CD4-positive, CD25-positive, alpha-beta regulatory T cell (primary cell): ENCODE results near the gene SMARCC1. TPM values are rescaled to one million over a fixed set of nuclear protein-coding genes. Genes with fewer than 3 reads are reported as not detected.
A peak's percentile ranks its signal among the peaks of the same experiment; 100 is the strongest.
"Not testable (repeated sequence)": the region's sequence is repeated elsewhere in the genome, so short reads cannot be mapped to it uniquely, and the experiment has no call there.

Experiments
- ATAC-seq, 2 donors: fragments of 150-1000 bp; cut with Tn5 transposase; one replicate each; pipeline ENCODE4 v1.10.0; 2021; ENCODE audit warnings: low read depth in 2 of 2, moderate number of reproducible peaks in 2 of 2, moderate library complexity in 1 of 2
- DNase-seq, 3 donors: peaks; one replicate each; pipeline versions ENCODE4 v3.0.0 to v3.0.0-alpha.2; 2012 to 2022; ENCODE audit warnings: mixed read lengths in 1 of 3
- H3K27ac ChIP-seq: one replicate; pipeline ENCODE4 v1.7.0; 2013; ENCODE audit warnings: mild to moderate bottlenecking, low read length; ENCODE audit not compliant: insufficient read depth, poor library complexity, severe bottlenecking
- H3K27me3 ChIP-seq: one replicate; pipeline ENCODE4 v1.7.0; 2013; ENCODE audit warnings: low read length; ENCODE audit not compliant: control insufficient read depth, insufficient read depth
- H3K36me3 ChIP-seq: one replicate; pipeline ENCODE4 v1.7.0; 2013; ENCODE audit warnings: mild to moderate bottlenecking, low read length, moderate library complexity; ENCODE audit not compliant: control insufficient read depth, insufficient read depth
- H3K4me1 ChIP-seq: 2 replicates; pipeline ENCODE4 v1.7.0; 2013; ENCODE audit warnings: mild to moderate bottlenecking, low read length; ENCODE audit not compliant: insufficient read depth, control insufficient read depth, poor library complexity, severe bottlenecking
- H3K4me3 ChIP-seq: one replicate; pipeline ENCODE4 v1.7.0; 2013; ENCODE audit warnings: low read depth, mild to moderate bottlenecking, low read length, moderate library complexity
- H3K9me3 ChIP-seq, 2 experiments: 1 replicate in 1 of 2; 2 replicates in 1 of 2; pipeline ENCODE4 v1.7.0; 2013; ENCODE audit warnings: low read length in 2 of 2, mild to moderate bottlenecking in 1 of 2, moderate library complexity in 1 of 2; ENCODE audit not compliant: control insufficient read depth in 2 of 2
- H3K27ac Mint-ChIP-seq, 3 donors: one replicate each; pipeline ENCODE4 v1.8.0; 2020 to 2022; ENCODE audit warnings: mild to moderate bottlenecking in 3 of 3, mixed read lengths in 3 of 3, moderate library complexity in 2 of 3
- H3K27me3 Mint-ChIP-seq: one replicate; pipeline ENCODE4 v1.8.0; 2022; ENCODE audit warnings: mild to moderate bottlenecking, mixed read lengths
- H3K36me3 Mint-ChIP-seq: one replicate; pipeline ENCODE4 v1.8.0; 2020; ENCODE audit warnings: mixed read lengths
- H3K4me1 Mint-ChIP-seq, 4 donors: one replicate each; pipeline ENCODE4 v1.8.0; 2020 to 2022; ENCODE audit warnings: mixed read lengths in 4 of 4, mild to moderate bottlenecking in 1 of 4
- H3K4me3 Mint-ChIP-seq, 4 donors: one replicate each; pipeline ENCODE4 v1.8.0; 2020 to 2022; ENCODE audit warnings: mild to moderate bottlenecking in 4 of 4, mixed read lengths in 4 of 4, moderate library complexity in 3 of 4
- H3K9me3 Mint-ChIP-seq, 7 donors: one replicate each; pipeline ENCODE4 v1.8.0; 2020 to 2022; ENCODE audit warnings: mixed read lengths in 7 of 7, mild to moderate bottlenecking in 3 of 7, moderate library complexity in 2 of 7
- polyA plus RNA-seq, 4 donors: library from polyadenylated mRNA; unstranded; fragments of 300-500 nt; fragmentation: Illumina TruSeq; gene quantifications; one replicate each; pipeline ENCODE4 v1.2.3, GENCODE V29; 2021
- total RNA-seq: library from RNA; stranded (reverse); gene quantifications from one replicate; pipeline ENCODE4 v1.2.3, GENCODE V29; 2022

Gene SMARCC1
- total and polyA plus RNA-seq, 5 donors from 2014 or later, result 53.2 to 132 (median 56.7) TPM

DNA sequence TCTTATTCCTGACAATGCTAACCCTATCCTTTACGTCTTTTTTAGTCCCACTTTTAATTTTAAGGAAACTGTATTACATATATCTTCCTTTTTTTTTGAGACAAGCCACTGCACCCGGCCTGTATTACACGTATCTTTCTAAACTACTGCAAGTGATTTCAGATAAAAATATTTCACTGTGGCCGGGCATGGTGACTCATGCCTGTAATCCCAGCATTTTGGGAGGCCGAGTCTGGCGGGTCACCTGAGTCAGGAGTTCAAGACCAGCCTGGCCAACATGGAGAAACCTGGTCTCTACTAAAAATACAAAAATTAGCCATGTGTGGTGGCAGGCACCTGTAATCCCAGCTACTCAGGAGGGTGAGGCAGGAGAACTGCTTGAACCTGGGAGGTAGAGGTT lies 38.3 kb downstream of the SMARCC1 start:
- H3K4me1 ChIP-seq, H3K27me3 Mint-ChIP-seq, H3K4me3 Mint-ChIP-seq, H3K9me3 Mint-ChIP-seq, H3K27ac ChIP-seq, H3K27me3 ChIP-seq, ATAC-seq, H3K9me3 ChIP-seq, DNase-seq, H3K4me3 ChIP-seq: not testable (repeated sequence)
- Mint-ChIP-seq H3K36me3 (peaks cover 12% of the 10 kb centered on the region), H3K4me1 (peaks cover 15 to 41% (median 24%) of the 10 kb centered on the region in 4 donors), H3K27ac (peak overlapping the region in 1 of 3 donors; percentile 25)
- H3K36me3 ChIP-seq, result peaks cover 44% of the 10 kb centered on the region

GRCh38 chr3:47741925-47742324 lies 39.8 kb downstream of the SMARCC1 start:
- Mint-ChIP-seq H3K4me3 (no peak overlapping the region), H3K27me3 (no peaks in the 10 kb centered on the region), H3K36me3 (peaks cover 15% of the 10 kb centered on the region), H3K4me1 (peaks cover 15 to 41% (median 25%) of the 10 kb centered on the region in 4 donors), H3K27ac (peak overlapping the region in 1 of 3 donors; percentile 56), H3K9me3 (no peaks in the 10 kb centered on the region)
- Histone ChIP-seq H3K36me3 (peaks cover 53% of the 10 kb centered on the region), H3K9me3 (no peaks in the 10 kb centered on the region), H3K27me3 (no peaks in the 10 kb centered on the region), H3K4me1 (no peaks in the 10 kb centered on the region), H3K27ac (no peak overlapping the region), H3K4me3 (no peak overlapping the region)
- no peak for ATAC-seq
- DNase-seq, result no peak

GRCh38 chr3:47732143-47732542 lies 49.5 kb downstream of the SMARCC1 start:
- Histone ChIP-seq H3K27ac (no peak overlapping the region), H3K4me3 (no peak overlapping the region), H3K36me3 (peaks cover 74% of the 10 kb centered on the region), H3K27me3 (no peaks in the 10 kb centered on the region), H3K4me1 (no peaks in the 10 kb centered on the region), H3K9me3 (no peaks in the 10 kb centered on the region)
- Mint-ChIP-seq H3K27ac (peak overlapping the region in 1 of 3 donors; percentile 40), H3K36me3 (peaks cover 40% of the 10 kb centered on the region), H3K4me3 (no peak overlapping the region), H3K9me3 (no peaks in the 10 kb centered on the region), H3K27me3 (no peaks in the 10 kb centered on the region), H3K4me1 (peaks cover 3 to 15% (median 8%) of the 10 kb centered on the region in 4 donors)
- no peak for DNase-seq
- ATAC-seq, result no peak

GRCh38 chr3:47731061-47731460 lies 50.6 kb downstream of the SMARCC1 start:
- Histone ChIP-seq H3K27me3 (no peaks in the 10 kb centered on the region), H3K27ac (no peak overlapping the region), H3K4me3 (no peak overlapping the region), H3K9me3 (no peaks in the 10 kb centered on the region), H3K4me1 (no peaks in the 10 kb centered on the region), H3K36me3 (peaks cover 75% of the 10 kb centered on the region)
- H3K36me3 Mint-ChIP-seq, result peaks cover 41% of the 10 kb centered on the region
- ATAC-seq, result no peak
- no peak for DNase-seq
- peaks cover 0 to 12% (median 8%) of the 10 kb centered on the region in 4 donors for H3K4me1 Mint-ChIP-seq
- H3K4me3 Mint-ChIP-seq, result no peak overlapping the region
- no peaks in the 10 kb centered on the region for H3K9me3 Mint-ChIP-seq
- H3K27ac Mint-ChIP-seq, result peak overlapping the region in 1 of 3 donors; percentile 20
- no peaks in the 10 kb centered on the region for H3K27me3 Mint-ChIP-seq

DNA sequence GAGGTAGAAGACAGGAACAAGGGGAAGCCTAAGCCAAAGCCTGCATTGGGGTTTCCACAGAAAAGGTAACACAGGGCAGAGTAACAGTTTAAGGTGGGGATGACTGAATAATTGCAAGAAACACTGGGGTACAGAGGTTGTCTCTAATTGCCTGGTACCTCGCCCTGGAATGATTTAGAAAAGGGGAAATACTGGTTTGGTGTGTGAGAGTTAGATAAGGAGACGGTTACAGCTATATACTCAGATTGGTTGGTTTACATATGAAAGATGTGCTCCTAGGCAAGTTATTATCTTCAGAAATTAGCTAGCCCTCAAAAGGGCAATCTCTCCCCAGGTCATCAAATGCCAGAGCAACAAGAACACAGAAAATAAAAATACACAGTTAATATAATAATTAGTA lies 58.8 kb downstream of the SMARCC1 start:
- peaks cover 15% of the 10 kb centered on the region for H3K36me3 Mint-ChIP-seq

GRCh38 chr3:47717448-47717847 lies 64.2 kb downstream of the SMARCC1 start:
- H3K4me1 ChIP-seq, H3K27ac ChIP-seq, H3K4me1 Mint-ChIP-seq, ATAC-seq, DNase-seq, H3K27me3 ChIP-seq, H3K4me3 ChIP-seq, H3K27me3 Mint-ChIP-seq, H3K9me3 ChIP-seq, H3K9me3 Mint-ChIP-seq, H3K4me3 Mint-ChIP-seq: not testable (repeated sequence)
- Mint-ChIP-seq H3K36me3 (peaks cover 29% of the 10 kb centered on the region), H3K27ac (peak overlapping the region in 2 of 3 donors; percentile 28 to 45)
- H3K36me3 ChIP-seq, result peaks cover 56% of the 10 kb centered on the region

More for the DNA sequence above, 58.8 kb downstream of the SMARCC1 start:
- Histone ChIP-seq H3K36me3 (peaks cover 52% of the 10 kb centered on the region), H3K27me3 (no peaks in the 10 kb centered on the region), H3K27ac (no peak overlapping the region), H3K4me1 (no peaks in the 10 kb centered on the region), H3K4me3 (no peak overlapping the region), H3K9me3 (no peaks in the 10 kb centered on the region)
- ATAC-seq (no peak), DNase-seq (no peak)
- no peaks in the 10 kb centered on the region for H3K9me3 Mint-ChIP-seq
- no peak overlapping the region for H3K4me3 Mint-ChIP-seq
- no peaks in the 10 kb centered on the region for H3K27me3 Mint-ChIP-seq
- H3K4me1 Mint-ChIP-seq, result peaks cover 4 to 12% (median 8%) of the 10 kb centered on the region in 4 donors
- H3K27ac Mint-ChIP-seq, result peak overlapping the region in 1 of 3 donors; percentile 2

GRCh38 chr3:47716656-47717055 lies 65.0 kb downstream of the SMARCC1 start:
- peaks cover 31% of the 10 kb centered on the region for H3K36me3 Mint-ChIP-seq
- H3K27ac Mint-ChIP-seq, result peak overlapping the region in 1 of 3 donors; percentile 45
- Histone ChIP-seq H3K4me1 (no peaks in the 10 kb centered on the region), H3K9me3 (no peaks in the 10 kb centered on the region), H3K4me3 (no peak overlapping the region), H3K27me3 (no peaks in the 10 kb centered on the region), H3K36me3 (peaks cover 62% of the 10 kb centered on the region), H3K27ac (no peak overlapping the region)
- no peak for ATAC-seq
- H3K4me1 Mint-ChIP-seq, result peaks cover 0 to 11% (median 7%) of the 10 kb centered on the region in 4 donors
- no peak for DNase-seq
- H3K27me3 Mint-ChIP-seq, result no peaks in the 10 kb centered on the region
- no peaks in the 10 kb centered on the region for H3K9me3 Mint-ChIP-seq
- no peak overlapping the region for H3K4me3 Mint-ChIP-seq

DNA sequence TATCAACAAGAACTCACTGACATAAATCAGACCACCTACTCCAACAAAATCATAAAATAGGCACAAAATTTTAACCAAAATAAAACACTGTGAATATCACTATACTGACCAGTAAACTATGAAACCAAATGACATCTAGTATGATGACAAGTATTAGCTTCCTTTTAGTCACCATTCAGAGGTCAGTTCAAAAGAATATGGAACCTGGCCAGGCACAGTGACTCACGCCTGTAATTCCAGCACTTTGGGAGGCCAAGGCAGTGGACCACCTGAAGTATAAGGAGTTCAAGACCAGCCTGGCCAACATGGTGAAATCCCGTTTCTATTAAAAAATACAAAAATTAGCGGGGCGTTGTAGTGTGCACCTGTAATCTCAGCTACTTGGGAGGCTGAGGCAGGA lies 65.8 kb downstream of the SMARCC1 start:
- peak overlapping the region in 2 of 3 donors; percentile 0 to 45 for H3K27ac Mint-ChIP-seq
- peaks cover 0 to 9% (median 3%) of the 10 kb centered on the region in 4 donors for H3K4me1 Mint-ChIP-seq
- no peaks in the 10 kb centered on the region for H3K27me3 Mint-ChIP-seq
- H3K27me3 ChIP-seq, result no peaks in the 10 kb centered on the region
- H3K4me3 ChIP-seq, result no peak overlapping the region
- H3K9me3 Mint-ChIP-seq, result no peaks in the 10 kb centered on the region
- H3K4me1 ChIP-seq, result no peaks in the 10 kb centered on the region
- DNase-seq (no peak), ATAC-seq (no peak)
- no peak overlapping the region for H3K27ac ChIP-seq
- H3K36me3 ChIP-seq, result peaks cover 69% of the 10 kb centered on the region
- H3K36me3 Mint-ChIP-seq, result peaks cover 28% of the 10 kb centered on the region
- no peaks in the 10 kb centered on the region for H3K9me3 ChIP-seq
- no peak overlapping the region for H3K4me3 Mint-ChIP-seq
